GM19468 (cell line): ENCODE results near the gene TMEM219.
"Not testable (repeated sequence)": the region's sequence is repeated elsewhere in the genome, so short reads cannot be mapped to it uniquely, and the experiment has no call there.

ENCODE experiments used
- ATAC-seq: cut with Tn5 transposase; IDR thresholded peaks from one replicate; pipeline ENCODE4 v1.9.1; 2021; ENCODE audit warnings: mild to moderate bottlenecking, moderate library complexity, moderate number of reproducible peaks; ENCODE audit not compliant: unreplicated experiment; ENCODE audit errors: extremely low read depth

Gene TMEM219

GRCh38 chr16:30009085-30009862 is 47.4 kb downstream of the TMEM219 start:
- no peak for ATAC-seq

GRCh38 chr16:30009990-30010843 is 48.3 kb downstream of the TMEM219 start:
- no peak for ATAC-seq

- ATAC-seq, result no peak
Observed at GRCh38 chr16:30010844-30011713, 49.2 kb downstream of the TMEM219 start, which contains the start of gene DOC2A. DOC2A (minus strand) TSS chr16:30011027; CDS start chr16:30010222, 805 bp downstream.

- ATAC-seq, result no peak
Observed at GRCh38 chr16:30011714-30012504, 50.0 kb downstream of the TMEM219 start.

GRCh38 chr16:30012598-30012997 is 50.7 kb downstream of the TMEM219 start:
- ATAC-seq, result not testable (repeated sequence)

GRCh38 chr16:30015450-30015849 is 53.6 kb downstream of the TMEM219 start:
- ATAC-seq, result not testable (repeated sequence)

GRCh38 chr16:30016555-30017276 is 54.8 kb downstream of the TMEM219 start:
- ATAC-seq, result no peak

- no peak for ATAC-seq
Observed at GRCh38 chr16:30017277-30017656, 55.4 kb downstream of the TMEM219 start.

- ATAC-seq, result not testable (repeated sequence)
Observed at GRCh38 chr16:30017937-30018336, 56.1 kb downstream of the TMEM219 start.

GRCh38 chr16:30018731-30019158 is 56.9 kb downstream of the TMEM219 start:
- no peak for ATAC-seq
